ENCODE data around the gene FBXO22.
"Not testable (repeated sequence)": the region's sequence is repeated elsewhere in the genome, so short reads cannot be mapped to it uniquely, and the experiment has no call there.

GRCh38 chr15:75976766-75977165 lies 73.1 kb downstream of the FBXO22 start:
- TF ChIP-seq, protein P1, sequence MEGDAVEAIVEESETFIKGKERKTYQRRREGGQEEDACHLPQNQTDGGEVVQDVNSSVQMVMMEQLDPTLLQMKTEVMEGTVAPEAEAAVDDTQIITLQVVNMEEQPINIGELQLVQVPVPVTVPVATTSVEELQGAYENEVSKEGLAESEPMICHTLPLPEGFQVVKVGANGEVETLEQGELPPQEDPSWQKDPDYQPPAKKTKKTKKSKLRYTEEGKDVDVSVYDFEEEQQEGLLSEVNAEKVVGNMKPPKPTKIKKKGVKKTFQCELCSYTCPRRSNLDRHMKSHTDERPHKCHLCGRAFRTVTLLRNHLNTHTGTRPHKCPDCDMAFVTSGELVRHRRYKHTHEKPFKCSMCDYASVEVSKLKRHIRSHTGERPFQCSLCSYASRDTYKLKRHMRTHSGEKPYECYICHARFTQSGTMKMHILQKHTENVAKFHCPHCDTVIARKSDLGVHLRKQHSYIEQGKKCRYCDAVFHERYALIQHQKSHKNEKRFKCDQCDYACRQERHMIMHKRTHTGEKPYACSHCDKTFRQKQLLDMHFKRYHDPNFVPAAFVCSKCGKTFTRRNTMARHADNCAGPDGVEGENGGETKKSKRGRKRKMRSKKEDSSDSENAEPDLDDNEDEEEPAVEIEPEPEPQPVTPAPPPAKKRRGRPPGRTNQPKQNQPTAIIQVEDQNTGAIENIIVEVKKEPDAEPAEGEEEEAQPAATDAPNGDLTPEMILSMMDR (IDR thresholded peaks at IDR 0.05; ENCODE audit: insufficient read depth, low read length), result not testable (repeated sequence)
- TF ChIP-seq GABPA (IDR thresholded peaks at IDR 0.05; ENCODE audit: low read depth); POLR2AphosphoS5 (IDR thresholded peaks at IDR 0.05; ENCODE audit: low read depth); REST (IDR thresholded peaks at IDR 0.05; ENCODE audit: insufficient replicate concordance, low read depth); SPI1 (IDR thresholded peaks at IDR 0.05; ENCODE audit: borderline replicate concordance, low read depth): not testable (repeated sequence)

Measured in HL-60 (cell line).